ENCODE data around the gene PLD6.

The PLD6 gene

GRCh38 chr17:17226451-17227265, 20.5 kb upstream of the PLD6 start:
- DNase-seq, result no peak

DNA sequence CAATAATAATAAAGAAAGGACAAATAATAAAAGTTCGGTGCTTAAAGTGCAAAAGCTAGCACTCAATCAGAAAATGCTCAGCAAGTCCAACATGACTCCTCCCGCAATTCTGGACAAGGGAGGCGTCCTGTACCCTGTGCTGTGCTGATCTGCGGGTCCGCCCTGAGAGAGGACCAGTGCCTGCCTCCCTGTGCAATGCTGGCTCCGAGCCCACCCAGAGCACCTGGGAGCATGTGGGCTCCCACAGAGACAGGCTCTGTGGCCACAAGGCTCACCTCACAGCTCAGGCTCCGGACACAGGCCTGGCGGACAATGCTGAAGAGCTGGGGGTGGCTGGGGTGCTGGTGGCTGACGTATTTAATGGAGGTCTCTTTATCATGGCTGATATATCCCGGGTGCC, 19.8 kb upstream of the PLD6 start:
- DNase-seq, result no peak

GRCh38 chr17:17224137-17224536, 18.0 kb upstream of the PLD6 start:
- no peak for DNase-seq

GRCh38 chr17:17223736-17224135, 17.6 kb upstream of the PLD6 start:
- DNase-seq, result no peak

DNA sequence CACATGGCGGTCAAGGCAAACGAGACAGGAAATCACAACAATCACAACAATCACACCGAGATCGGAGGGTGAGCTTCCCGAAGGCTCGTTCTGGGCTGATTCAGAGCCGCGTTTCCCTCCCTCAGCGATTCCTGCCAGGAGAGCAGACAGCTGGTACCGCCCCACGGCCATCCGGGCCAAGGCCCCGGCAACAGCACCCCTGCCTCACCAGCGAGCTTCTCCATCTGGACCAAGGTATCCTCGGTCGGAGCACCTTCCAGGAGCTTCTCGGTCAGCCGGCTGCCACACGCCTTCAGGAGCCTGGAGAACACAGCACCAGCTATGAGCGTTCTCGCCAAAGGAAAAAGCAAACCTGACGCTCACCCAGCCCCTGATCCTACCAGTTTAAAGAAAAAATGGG, 15.2 kb upstream of the PLD6 start:
- DNase-seq, result no peak

- DNase-seq, result no peak
Observed at GRCh38 chr17:17220529-17220928, 14.4 kb upstream of the PLD6 start.

DNA sequence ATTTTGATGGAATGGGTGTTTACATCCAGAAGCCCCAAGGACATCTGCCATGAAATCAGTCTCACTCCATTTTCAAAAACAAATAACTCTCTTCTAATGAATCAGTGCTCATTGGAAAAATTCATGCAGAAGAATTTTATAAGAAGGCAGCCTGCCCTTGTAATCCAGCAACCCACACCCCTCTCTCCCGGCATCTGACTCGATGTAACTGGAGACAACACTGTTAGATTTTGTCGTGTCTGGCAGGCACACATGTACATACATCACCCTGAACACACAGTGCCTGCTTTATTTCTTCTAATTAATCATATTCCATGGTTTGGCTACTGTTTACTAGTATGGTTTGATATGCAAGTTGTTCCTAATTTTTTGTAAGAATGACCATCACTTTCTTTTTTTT, 11.9 kb upstream of the PLD6 start:
- DNase-seq, result no peak

- no peak for DNase-seq
Observed at GRCh38 chr17:17216776-17217175, 10.6 kb upstream of the PLD6 start.

GRCh38 chr17:17216236-17216635, 10.1 kb upstream of the PLD6 start:
- no peak for DNase-seq

GRCh38 chr17:17215575-17215974, 9.4 kb upstream of the PLD6 start:
- no peak for DNase-seq

GRCh38 chr17:17214646-17215436, 8.7 kb upstream of the PLD6 start:
- DNase-seq, result no peak

DNA sequence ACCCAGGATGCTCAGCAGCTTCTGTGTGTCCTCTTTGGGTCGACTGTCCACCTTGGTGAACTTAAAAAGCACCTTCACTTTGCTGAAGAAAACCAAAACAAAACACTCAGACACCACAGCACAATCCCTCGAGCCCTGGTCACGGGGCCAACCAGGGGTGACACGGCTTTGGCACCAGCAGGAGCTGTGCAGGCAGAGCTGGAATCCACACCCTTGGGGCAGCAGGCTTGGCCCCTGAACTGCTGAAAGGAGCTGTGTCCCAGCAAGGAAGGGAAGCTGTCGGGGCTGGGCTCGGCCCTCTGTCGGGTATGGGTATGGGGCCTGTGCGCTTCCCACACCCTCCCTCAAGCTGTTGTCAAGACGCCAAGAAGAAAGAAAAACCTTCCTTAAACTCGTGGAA, 7.6 kb upstream of the PLD6 start:
- no peak for DNase-seq

- DNase-seq, result no peak
Observed at GRCh38 chr17:17207998-17208397, 1.9 kb upstream of the PLD6 start.

GRCh38 chr17:17206913-17207335, 791 bp upstream of the PLD6 start:
- DNase-seq, result peak in 1 of 2 experiments; percentile 48

- peak in 1 of 2 experiments; percentile 7 for DNase-seq
Observed at GRCh38 chr17:17205368-17206123, 587 bp downstream of the PLD6 start.

DNA sequence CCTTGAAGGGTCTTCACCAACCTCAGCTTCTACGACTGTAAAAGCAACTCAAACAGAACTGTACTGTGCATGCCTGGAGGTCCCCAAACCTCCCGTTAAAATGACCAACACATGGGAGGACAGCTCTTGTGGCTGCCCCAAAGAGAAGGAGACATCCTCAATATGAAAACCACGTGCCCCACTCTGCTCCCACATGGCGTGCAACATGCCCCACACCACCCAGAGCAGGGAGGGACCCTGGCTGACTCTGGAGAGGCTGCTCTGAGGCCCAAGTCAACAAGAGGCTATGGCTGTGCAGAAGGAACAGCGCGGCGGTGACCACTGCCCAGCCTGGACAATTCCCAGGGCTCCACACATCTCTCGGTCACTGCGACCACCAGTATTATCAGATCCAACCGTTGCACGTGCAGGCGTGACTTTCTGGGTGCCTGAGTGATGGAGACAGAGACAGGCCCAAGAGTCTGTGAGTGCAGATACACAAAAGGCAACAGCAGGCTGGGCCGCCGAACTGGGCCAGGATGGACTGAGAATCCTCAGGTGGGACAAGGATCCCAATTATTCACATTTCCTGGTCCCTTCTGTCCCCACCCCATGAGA, 1.4 kb downstream of the PLD6 start:
- no peak for DNase-seq

GRCh38 chr17:17204041-17204591, 2.0 kb downstream of the PLD6 start:
- DNase-seq, result peak in 1 of 2 experiments; percentile 59

- no peak for DNase-seq
Observed at GRCh38 chr17:17203173-17203730, 2.9 kb downstream of the PLD6 start.

DNA sequence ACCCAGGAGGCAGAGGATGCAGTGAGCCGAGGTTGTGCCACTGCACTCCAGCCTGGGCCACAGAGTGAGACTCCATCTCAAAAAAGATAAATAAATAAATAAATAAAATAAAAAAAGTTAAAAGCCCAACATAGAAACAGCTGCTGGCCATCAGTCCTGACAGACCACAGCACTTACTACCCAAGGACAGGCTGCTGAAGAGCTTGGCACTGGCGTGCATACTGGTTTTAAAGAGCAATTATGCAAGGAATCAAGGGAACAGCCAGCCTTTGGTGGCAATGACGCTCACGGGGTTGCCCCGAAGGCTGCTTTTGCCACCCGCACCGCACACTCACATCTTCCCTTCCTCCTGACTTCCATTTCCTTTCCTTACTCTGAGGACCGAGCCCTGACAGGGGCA, 4.2 kb downstream of the PLD6 start:
- DNase-seq, result no peak

- DNase-seq, result no peak
Observed at GRCh38 chr17:17201271-17201670, 4.9 kb downstream of the PLD6 start.

- DNase-seq, result no peak
Observed at GRCh38 chr17:17200831-17201230, 5.3 kb downstream of the PLD6 start.

GRCh38 chr17:17200311-17200710, 5.8 kb downstream of the PLD6 start:
- DNase-seq, result no peak

All from NCI-H446 (cell line).